ENCODE measurements around the gene ZNF439. TPM values are rescaled to one million over a fixed set of nuclear protein-coding genes. Genes with fewer than 3 reads are reported as not detected.

The ZNF439 gene
- total RNA-seq (1 to 10 TPM; 2.5 to 4.9 (median 3.9) TPM), polyA plus RNA-seq (10 to 100 TPM in 1 of 2 donors, 1 to 10 TPM in 1; 2.6 to 15.4 TPM)
- long read RNA-seq, donor 1, partial matches to known transcripts = 0 of 7 reads
- long read RNA-seq, donor 1, other reads (novel, unspliced or antisense) = 6 of 7 reads
- long read RNA-seq, donor 2, partial matches to known transcripts = 0 of 15 reads
- long read RNA-seq, donor 2, other reads (novel, unspliced or antisense) = 13 of 15 reads
- long read RNA-seq, donor 3, partial matches to known transcripts = 0 of 12 reads
- long read RNA-seq, donor 3, other reads (novel, unspliced or antisense) = 10 of 12 reads

DNA sequence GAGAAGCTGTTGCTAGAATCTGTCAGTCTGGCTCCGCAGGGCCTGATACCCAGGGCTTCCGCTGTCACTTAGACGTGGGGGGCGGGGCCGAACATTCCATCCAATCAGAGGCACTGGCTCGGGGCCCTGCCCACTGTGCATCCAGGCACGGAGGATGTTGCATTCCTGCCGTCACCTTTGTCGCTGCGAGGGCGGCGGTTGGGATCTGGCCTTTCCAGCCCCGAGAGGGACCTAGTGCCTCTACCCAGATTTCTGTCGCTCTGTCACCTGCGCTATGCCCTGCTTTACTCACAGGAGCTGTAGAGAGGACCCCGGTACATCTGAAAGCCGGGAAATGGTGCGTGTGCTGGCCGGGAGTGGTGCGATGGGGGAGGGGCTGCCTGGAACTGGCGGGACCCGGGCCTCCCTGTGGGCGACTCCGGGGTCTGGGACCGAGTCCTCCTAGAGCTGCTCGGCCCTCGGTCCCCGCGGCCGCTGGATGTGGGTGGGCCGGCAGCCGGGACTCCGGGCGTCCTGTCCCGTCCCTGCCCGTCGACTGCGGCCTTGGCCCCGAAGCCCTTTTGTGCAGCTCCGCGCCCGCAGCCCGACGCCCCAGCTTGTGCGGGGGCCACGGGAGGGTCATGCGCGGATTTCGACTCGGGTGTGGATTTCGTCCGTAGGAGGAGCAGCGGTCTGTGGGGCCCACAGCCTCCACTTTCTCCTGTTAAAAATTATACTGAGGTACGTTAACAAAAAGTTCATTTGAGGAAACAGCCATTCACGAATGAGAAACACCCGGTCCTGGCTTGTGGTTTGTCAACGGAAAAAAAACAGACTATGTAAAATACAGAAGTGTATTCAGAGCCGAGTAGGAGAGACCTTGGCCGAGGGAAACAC is at the start of gene ZNF439:
Gene ZNF439, plus strand, starts transcription at position 133 of the 876 bp plus-strand sequence. Its CDS starts 142 bp downstream, at position 275.
- 1% methylated on average over 59 of the region's 59 CpGs for WGBS, 2 donors
- DNase-seq (peak; percentile 91), ATAC-seq (peak; percentile 98 to 100 (median 100))
- Histone ChIP-seq H3K36me3 (peaks cover 0 to 11% (median 0%) of the 10 kb centered on the region in 9 donors), H3K27ac (peak within 1 kb of the TSS in 9 of 10 donors; percentile 32 to 74 (median 54)), H3K27me3 (no peaks in the 10 kb centered on the region), H3K4me1 (peaks cover 0 to 22% (median 15%) of the 10 kb centered on the region in 9 donors), H3K4me3 (peak within 1 kb of the TSS; percentile 47 to 94 (median 71)), H3K9me3 (peaks cover 0 to 14% (median 0%) of the 10 kb centered on the region in 11 donors)
- intact Hi-C loops (cut with DNase I) = no loop called here
- TF ChIP-seq, protein P1, sequence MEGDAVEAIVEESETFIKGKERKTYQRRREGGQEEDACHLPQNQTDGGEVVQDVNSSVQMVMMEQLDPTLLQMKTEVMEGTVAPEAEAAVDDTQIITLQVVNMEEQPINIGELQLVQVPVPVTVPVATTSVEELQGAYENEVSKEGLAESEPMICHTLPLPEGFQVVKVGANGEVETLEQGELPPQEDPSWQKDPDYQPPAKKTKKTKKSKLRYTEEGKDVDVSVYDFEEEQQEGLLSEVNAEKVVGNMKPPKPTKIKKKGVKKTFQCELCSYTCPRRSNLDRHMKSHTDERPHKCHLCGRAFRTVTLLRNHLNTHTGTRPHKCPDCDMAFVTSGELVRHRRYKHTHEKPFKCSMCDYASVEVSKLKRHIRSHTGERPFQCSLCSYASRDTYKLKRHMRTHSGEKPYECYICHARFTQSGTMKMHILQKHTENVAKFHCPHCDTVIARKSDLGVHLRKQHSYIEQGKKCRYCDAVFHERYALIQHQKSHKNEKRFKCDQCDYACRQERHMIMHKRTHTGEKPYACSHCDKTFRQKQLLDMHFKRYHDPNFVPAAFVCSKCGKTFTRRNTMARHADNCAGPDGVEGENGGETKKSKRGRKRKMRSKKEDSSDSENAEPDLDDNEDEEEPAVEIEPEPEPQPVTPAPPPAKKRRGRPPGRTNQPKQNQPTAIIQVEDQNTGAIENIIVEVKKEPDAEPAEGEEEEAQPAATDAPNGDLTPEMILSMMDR (IDR thresholded peaks at IDR 0.05) = no peak

DNA sequence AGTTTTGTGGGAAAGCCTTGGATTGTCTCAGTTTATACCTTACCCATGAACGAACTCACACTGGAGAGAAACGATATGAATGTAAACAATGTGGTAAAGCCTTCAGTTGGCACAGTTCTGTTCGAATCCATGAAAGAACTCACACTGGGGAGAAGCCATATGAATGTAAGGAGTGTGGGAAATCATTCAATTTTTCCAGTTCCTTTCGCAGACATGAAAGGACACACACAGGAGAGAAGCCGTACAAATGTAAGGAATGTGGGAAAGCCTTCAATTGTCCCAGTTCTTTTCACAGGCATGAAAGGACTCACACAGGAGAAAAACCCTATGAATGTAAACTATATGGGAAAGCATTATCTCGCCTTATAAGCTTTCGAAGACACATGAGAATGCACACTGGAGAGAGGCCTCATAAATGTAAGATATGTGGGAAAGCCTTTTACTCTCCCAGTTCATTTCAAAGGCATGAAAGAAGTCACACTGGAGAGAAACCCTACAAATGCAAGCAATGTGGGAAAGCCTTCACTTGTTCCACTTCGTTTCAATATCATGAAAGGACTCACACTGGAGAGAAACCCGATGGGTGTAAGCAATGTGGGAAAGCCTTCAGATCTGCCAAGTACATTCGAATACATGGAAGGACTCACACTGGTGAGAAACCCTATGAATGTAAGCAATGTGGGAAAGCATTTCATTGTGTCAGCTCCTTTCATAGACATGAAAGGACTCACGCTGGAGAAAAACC is 42.0 kb upstream of the ZNF439 start:
- ATAC-seq = no peak
- TF ChIP-seq, protein P1 (IDR thresholded peaks at IDR 0.05) = no peak

DNA sequence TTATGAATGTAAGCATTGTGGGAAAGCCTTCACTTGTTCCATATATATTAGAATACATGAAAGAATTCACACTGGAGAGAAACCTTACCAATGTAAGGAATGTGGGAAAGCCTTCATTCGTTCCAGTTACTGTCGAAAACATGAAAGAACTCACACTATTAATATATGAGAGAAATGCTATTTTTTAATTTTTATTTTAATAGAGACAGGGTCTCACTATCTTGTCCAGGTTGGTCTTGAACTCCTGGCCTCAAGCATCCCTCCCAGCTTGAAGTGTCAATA is 41.5 kb upstream of the ZNF439 start:
- TF ChIP-seq, protein P1 (IDR thresholded peaks at IDR 0.05) = no peak
- no peak for ATAC-seq
- Histone ChIP-seq H3K27ac (no peak overlapping the region), H3K4me1 (no peaks in the 10 kb centered on the region), H3K4me3 (no peak overlapping the region), H3K9me3 (peaks cover 0 to 64% (median 27%) of the 10 kb centered on the region in 11 donors), H3K27me3 (no peaks in the 10 kb centered on the region), H3K36me3 (peaks cover 0 to 48% (median 21%) of the 10 kb centered on the region in 9 donors)
- intact Hi-C loops (cut with DNase I) = no loop called here
- WGBS, 2 donors = 94 to 95% methylated on average over 2 of the region's 2 CpGs
- no peak for DNase-seq

More for the DNA sequence above, 42.0 kb upstream of the ZNF439 start:
- Histone ChIP-seq H3K27ac (no peak overlapping the region), H3K36me3 (peaks cover 0 to 48% (median 21%) of the 10 kb centered on the region in 9 donors), H3K9me3 (peaks cover 0 to 64% (median 27%) of the 10 kb centered on the region in 11 donors), H3K4me1 (no peaks in the 10 kb centered on the region), H3K27me3 (no peaks in the 10 kb centered on the region), H3K4me3 (no peak overlapping the region)
- no peak for DNase-seq
- intact Hi-C loops (cut with DNase I) = no loop called here
- WGBS, 2 donors = 94 to 95% methylated on average over 11 of the region's 11 CpGs

DNA sequence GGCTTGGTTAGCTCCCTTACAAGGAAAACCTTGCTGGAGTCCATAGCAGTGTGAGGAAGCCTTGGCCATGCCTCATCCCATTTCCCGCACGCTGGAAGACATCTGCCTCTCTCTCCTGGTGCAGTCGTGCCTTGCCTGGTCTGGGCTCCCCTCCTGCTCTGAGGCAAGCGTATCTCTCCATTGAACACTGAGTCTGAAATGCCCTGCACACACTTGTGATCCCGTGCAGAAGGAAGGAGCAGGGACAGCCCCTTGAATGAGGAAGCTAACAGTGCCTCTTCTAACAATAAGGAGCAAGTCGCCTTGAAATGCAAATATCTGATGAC is 34.9 kb upstream of the ZNF439 start:
- H3K36me3 ChIP-seq = peaks cover 0 to 10% (median 0%) of the 10 kb centered on the region in 9 donors
- no peaks in the 10 kb centered on the region for H3K27me3 ChIP-seq
- 1 to 3% methylated on average over 6 of the region's 6 CpGs for WGBS, 2 donors
- H3K9me3 ChIP-seq = peaks cover 0 to 11% (median 0%) of the 10 kb centered on the region in 11 donors
- peak overlapping the region in 9 of 10 donors; percentile 68 to 99 (median 84) for H3K4me3 ChIP-seq
- intact Hi-C loops (cut with DNase I) = loop anchor here in 3 of 10 donors (1.0 to 2.0 kb wide), 3 partner anchors 15 to 17 kb away; partner anchors contain the start of gene ZNF491 (in 2 of the 3)
- H3K4me1 ChIP-seq = peaks cover 0 to 25% (median 12%) of the 10 kb centered on the region in 9 donors
- TF ChIP-seq, protein P1 (IDR thresholded peaks at IDR 0.05) = no peak
- ATAC-seq (peak; percentile 17 to 48 (median 40)), DNase-seq (no peak)
- peak overlapping the region in 8 of 10 donors; percentile 90 to 96 (median 94) for H3K27ac ChIP-seq
